HepG2 (cell line): ENCODE results near the gene IQCK.

Source experiments
- PHB2 ChIP-seq: fragments of 450-650 bp; IDR thresholded peaks from 2 replicates; pipeline ENCODE4 v1.6.1; 2018; ENCODE audit not compliant: partially characterized antibody
- ZNF382 ChIP-seq: sonication (generic); formaldehyde crosslinking; IDR thresholded peaks from 2 replicates; pipeline ENCODE4 v1.5.0; 2020; ENCODE audit warnings: missing genetic modification reagents, mild to moderate bottlenecking, borderline replicate concordance
- TF ChIP-seq, protein P1 (sequence below): sonication (generic); formaldehyde crosslinking; IDR thresholded peaks from 2 replicates; pipeline ENCODE4 v1.5.0; 2020; ENCODE audit warnings: mild to moderate bottlenecking, missing genetic modification reagents, moderate library complexity

DNA sequence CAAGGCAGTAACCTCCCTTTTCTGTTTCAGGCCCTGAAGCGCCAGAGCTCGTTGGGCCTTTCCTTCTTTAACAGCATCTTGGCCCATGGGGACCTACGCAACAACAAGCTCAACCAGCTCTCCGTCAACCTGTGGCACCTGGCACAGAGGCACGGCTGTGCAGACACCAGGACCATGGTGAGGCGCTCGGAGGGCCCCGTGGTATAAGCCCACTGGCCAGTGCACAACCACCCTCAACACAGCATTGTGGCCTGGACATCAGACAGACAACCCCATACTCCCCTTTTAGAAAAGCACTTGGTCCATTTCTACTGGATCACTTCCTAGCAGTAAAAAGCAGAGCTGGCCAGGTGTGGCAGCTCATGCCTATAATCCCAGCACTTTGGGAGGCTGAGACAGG, 18.6 kb upstream of the IQCK start:
- TF ChIP-seq, protein P1, sequence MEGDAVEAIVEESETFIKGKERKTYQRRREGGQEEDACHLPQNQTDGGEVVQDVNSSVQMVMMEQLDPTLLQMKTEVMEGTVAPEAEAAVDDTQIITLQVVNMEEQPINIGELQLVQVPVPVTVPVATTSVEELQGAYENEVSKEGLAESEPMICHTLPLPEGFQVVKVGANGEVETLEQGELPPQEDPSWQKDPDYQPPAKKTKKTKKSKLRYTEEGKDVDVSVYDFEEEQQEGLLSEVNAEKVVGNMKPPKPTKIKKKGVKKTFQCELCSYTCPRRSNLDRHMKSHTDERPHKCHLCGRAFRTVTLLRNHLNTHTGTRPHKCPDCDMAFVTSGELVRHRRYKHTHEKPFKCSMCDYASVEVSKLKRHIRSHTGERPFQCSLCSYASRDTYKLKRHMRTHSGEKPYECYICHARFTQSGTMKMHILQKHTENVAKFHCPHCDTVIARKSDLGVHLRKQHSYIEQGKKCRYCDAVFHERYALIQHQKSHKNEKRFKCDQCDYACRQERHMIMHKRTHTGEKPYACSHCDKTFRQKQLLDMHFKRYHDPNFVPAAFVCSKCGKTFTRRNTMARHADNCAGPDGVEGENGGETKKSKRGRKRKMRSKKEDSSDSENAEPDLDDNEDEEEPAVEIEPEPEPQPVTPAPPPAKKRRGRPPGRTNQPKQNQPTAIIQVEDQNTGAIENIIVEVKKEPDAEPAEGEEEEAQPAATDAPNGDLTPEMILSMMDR (CRISPR knock-in tag): no peak
- no peak for TF ChIP-seq PHB2
- no peak for TF ChIP-seq ZNF382
